ENCODE results near the gene PRUNE2. TPM values are rescaled to one million over a fixed set of nuclear protein-coding genes. Genes with fewer than 3 reads are reported as not detected.

PRUNE2 gene
- total RNA-seq, 6 experiments from 2014 or later: 1.4 to 3.3 (median 2.1) TPM

DNA sequence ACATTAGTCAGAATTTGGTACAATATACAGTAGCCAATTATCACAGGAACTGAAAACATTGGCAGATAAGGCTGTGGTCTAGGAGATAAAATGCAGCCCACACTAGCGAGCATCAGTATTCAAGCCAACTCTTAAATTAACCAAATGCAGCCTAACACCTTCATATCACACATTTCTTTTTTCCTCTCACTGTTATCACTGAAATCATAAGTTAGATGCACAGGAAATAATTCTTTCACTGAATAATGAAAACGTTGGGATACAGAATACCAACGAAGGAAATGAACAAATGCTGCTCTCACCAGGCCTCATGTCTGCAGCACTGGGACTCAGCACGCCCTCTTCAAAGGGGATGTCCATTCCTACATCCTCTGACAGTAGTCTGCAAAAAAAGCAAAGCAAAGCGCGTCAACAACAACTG is 250.8 kb downstream of the PRUNE2 start:
- Histone ChIP-seq H3K27me3 (no peaks in the 10 kb centered on the region), H3K9me3 (no peaks in the 10 kb centered on the region), H3K36me3 (no peaks in the 10 kb centered on the region), H3K4me1 (no peaks in the 10 kb centered on the region), H3K4me3 (no peak overlapping the region), H3K27ac (no peak overlapping the region)
- intact Hi-C loops (cut with DNase I): loop anchor here in 1 of 2 donors (5.0 kb wide), 1 partner anchor 208 kb away; no protein-coding TSS in a partner anchor
- TF ChIP-seq, protein P1, sequence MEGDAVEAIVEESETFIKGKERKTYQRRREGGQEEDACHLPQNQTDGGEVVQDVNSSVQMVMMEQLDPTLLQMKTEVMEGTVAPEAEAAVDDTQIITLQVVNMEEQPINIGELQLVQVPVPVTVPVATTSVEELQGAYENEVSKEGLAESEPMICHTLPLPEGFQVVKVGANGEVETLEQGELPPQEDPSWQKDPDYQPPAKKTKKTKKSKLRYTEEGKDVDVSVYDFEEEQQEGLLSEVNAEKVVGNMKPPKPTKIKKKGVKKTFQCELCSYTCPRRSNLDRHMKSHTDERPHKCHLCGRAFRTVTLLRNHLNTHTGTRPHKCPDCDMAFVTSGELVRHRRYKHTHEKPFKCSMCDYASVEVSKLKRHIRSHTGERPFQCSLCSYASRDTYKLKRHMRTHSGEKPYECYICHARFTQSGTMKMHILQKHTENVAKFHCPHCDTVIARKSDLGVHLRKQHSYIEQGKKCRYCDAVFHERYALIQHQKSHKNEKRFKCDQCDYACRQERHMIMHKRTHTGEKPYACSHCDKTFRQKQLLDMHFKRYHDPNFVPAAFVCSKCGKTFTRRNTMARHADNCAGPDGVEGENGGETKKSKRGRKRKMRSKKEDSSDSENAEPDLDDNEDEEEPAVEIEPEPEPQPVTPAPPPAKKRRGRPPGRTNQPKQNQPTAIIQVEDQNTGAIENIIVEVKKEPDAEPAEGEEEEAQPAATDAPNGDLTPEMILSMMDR (IDR thresholded peaks at IDR 0.05): no peak
- 35% methylated on average over 6 of the region's 6 CpGs for WGBS (ENCODE audit: insufficient coverage, low coverage, low lambda C conversion rate, missing lambda C conversion rate)
- DNase-seq: no peak
- ATAC-seq: peak in 3 of 4 donors; percentile 40 to 53 (median 50)

GRCh38 chr9:76654575-76654974 is 251.3 kb downstream of the PRUNE2 start:
- H3K27ac ChIP-seq: no peak overlapping the region
- H3K36me3 ChIP-seq: no peaks in the 10 kb centered on the region
- ATAC-seq (no peak), DNase-seq (no peak)
- intact Hi-C loops (cut with DNase I): no loop called here
- 50% methylated on average over 1 of the region's 1 CpG for WGBS (ENCODE audit: insufficient coverage, low coverage, low lambda C conversion rate, missing lambda C conversion rate)
- no peak for TF ChIP-seq POLR2A (IDR thresholded peaks at IDR 0.05)
- TF ChIP-seq, protein P1 (IDR thresholded peaks at IDR 0.05): no peak
- no peaks in the 10 kb centered on the region for H3K9me3 ChIP-seq
- H3K4me1 ChIP-seq: no peaks in the 10 kb centered on the region
- no peak overlapping the region for H3K4me3 ChIP-seq
- H3K27me3 ChIP-seq: no peaks in the 10 kb centered on the region

DNA sequence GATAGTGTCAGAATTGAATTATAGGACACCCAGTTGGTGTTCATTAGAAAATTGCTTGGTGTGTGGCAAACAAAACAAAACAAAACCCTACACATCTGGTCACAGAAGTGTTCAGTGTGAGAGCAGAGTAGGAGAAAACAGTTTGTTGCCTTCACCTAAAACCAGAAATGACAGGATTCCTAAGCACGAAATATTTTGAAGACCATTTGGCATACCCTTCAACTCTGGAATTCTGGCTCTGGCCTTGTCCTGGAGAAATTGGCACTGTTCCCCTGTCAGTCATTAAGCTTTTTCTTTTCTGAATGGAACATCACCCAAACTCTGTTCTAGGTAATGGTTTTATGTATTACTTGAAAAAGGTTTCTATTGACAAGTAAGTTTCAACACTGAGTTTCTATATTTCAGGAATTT is 251.9 kb downstream of the PRUNE2 start:
- no peak for ATAC-seq
- no peaks in the 10 kb centered on the region for H3K27me3 ChIP-seq
- intact Hi-C loops (cut with DNase I): no loop called here

GRCh38 chr9:76652894-76653293 is 253.0 kb downstream of the PRUNE2 start:
- WGBS (ENCODE audit: insufficient coverage, low coverage, low lambda C conversion rate, missing lambda C conversion rate): 36% methylated on average over 2 of the region's 2 CpGs

More for the DNA sequence above, 251.9 kb downstream of the PRUNE2 start:
- 42% methylated on average over 1 of the region's 1 CpG for WGBS (ENCODE audit: insufficient coverage, low coverage, low lambda C conversion rate, missing lambda C conversion rate)
- no peaks in the 10 kb centered on the region for H3K9me3 ChIP-seq
- no peak for TF ChIP-seq POLR2A (IDR thresholded peaks at IDR 0.05)
- TF ChIP-seq, protein P1 (IDR thresholded peaks at IDR 0.05): no peak
- no peak overlapping the region for H3K27ac ChIP-seq
- no peaks in the 10 kb centered on the region for H3K4me1 ChIP-seq
- no peaks in the 10 kb centered on the region for H3K36me3 ChIP-seq
- no peak for DNase-seq
- no peak overlapping the region for H3K4me3 ChIP-seq

More at GRCh38 chr9:76652894-76653293, 253.0 kb downstream of the PRUNE2 start:
- Histone ChIP-seq H3K27ac (no peak overlapping the region), H3K9me3 (no peaks in the 10 kb centered on the region), H3K36me3 (no peaks in the 10 kb centered on the region), H3K27me3 (no peaks in the 10 kb centered on the region), H3K4me3 (no peak overlapping the region), H3K4me1 (no peaks in the 10 kb centered on the region)
- TF ChIP-seq, protein P1 (IDR thresholded peaks at IDR 0.05): no peak
- TF ChIP-seq POLR2A (IDR thresholded peaks at IDR 0.05): no peak
- DNase-seq: no peak
- peak in 2 of 4 donors; percentile 29 to 38 for ATAC-seq
- intact Hi-C loops (cut with DNase I): no loop called here
